Measurements from ENCODE around the gene MCCC2. TPM values are rescaled to one million over a fixed set of nuclear protein-coding genes. Genes with fewer than 3 reads are reported as not detected.
"Not testable (repeated sequence)": the region's sequence is repeated elsewhere in the genome, so short reads cannot be mapped to it uniquely, and the experiment has no call there.

Gene MCCC2
- total RNA-seq, 2 donors from 2014 or later: 42.4 to 48.4 TPM

DNA sequence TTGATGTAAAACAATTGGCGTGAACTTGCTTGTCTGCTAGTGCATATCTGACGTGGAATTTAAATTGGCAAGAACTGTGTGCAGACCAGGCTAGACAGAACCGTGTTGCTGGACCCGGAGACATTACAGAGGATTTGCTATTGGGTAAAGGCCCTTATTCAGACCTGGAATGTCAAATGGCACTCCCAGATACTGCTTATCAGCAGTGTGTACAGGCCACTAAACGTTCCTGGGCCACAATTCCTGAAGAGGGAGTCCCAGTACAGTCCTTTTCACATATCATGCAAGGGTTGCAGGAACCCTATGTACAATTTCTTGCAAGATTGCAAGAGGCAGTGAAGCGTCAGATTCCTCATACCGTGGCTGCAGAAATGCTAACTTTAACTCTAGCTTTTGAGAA lies 13.5 kb upstream of the MCCC2 start:
- WGBS, 2 experiments (ENCODE audit: insufficient coverage in 1 of 2, insufficient read length in 1 of 2): 79 to 88% methylated on average over 7 of the region's 7 CpGs
- no peaks in the 10 kb centered on the region for H3K4me1 Mint-ChIP-seq
- no peak for DNase-seq
- TF ChIP-seq, protein P1, sequence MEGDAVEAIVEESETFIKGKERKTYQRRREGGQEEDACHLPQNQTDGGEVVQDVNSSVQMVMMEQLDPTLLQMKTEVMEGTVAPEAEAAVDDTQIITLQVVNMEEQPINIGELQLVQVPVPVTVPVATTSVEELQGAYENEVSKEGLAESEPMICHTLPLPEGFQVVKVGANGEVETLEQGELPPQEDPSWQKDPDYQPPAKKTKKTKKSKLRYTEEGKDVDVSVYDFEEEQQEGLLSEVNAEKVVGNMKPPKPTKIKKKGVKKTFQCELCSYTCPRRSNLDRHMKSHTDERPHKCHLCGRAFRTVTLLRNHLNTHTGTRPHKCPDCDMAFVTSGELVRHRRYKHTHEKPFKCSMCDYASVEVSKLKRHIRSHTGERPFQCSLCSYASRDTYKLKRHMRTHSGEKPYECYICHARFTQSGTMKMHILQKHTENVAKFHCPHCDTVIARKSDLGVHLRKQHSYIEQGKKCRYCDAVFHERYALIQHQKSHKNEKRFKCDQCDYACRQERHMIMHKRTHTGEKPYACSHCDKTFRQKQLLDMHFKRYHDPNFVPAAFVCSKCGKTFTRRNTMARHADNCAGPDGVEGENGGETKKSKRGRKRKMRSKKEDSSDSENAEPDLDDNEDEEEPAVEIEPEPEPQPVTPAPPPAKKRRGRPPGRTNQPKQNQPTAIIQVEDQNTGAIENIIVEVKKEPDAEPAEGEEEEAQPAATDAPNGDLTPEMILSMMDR (conservative IDR thresholded peaks at IDR 0.05): no peak
- H3K27ac ChIP-seq (ENCODE audit: low read depth, low read length): no peak overlapping the region
- no peak overlapping the region for H3K9ac ChIP-seq (ENCODE audit: extremely low read depth, low read length, poor library complexity, severe bottlenecking)
- H3K9me3 Mint-ChIP-seq: peaks cover 28% of the 10 kb centered on the region
- no peak overlapping the region for H3K27ac Mint-ChIP-seq
- H3K27me3 Mint-ChIP-seq (ENCODE audit: insufficient read depth): no peaks in the 10 kb centered on the region
- H3K4me1 ChIP-seq (ENCODE audit: control insufficient read depth, insufficient read depth, low read length): no peaks in the 10 kb centered on the region
- no peak overlapping the region for H3K4me3 ChIP-seq (ENCODE audit: low read length)
- peaks cover 5% of the 10 kb centered on the region for H3K36me3 ChIP-seq (ENCODE audit: control insufficient read depth, insufficient read depth, low read length)
- peaks cover 16% of the 10 kb centered on the region for H3K9me3 ChIP-seq (ENCODE audit: control insufficient read depth, low read length)
- H3K36me3 Mint-ChIP-seq (ENCODE audit: low read depth): peaks cover 25% of the 10 kb centered on the region
- H3K4me3 Mint-ChIP-seq: no peak overlapping the region
- no peaks in the 10 kb centered on the region for H3K27me3 ChIP-seq (ENCODE audit: control insufficient read depth, insufficient read depth, low read length, poor library complexity, severe bottlenecking)

DNA sequence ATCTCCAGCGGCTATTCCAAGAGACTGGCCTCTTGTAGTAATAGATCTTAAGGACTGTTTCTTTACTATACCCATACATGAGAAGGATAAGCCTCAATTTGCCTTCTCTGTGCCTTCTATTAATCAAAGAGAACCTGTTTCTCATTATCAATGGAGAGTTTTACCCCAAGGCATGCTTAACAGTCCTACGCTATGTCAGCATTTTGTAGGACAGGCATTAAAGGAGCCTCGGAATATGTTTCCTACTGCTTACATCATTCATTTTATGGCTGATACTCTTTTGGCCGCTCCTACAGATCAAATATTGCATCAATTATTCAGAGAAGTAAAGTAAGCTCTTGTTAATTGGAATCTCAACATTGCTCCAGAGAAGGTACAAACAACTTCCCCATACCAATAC lies 11.6 kb upstream of the MCCC2 start:
- 94 to 100% methylated on average over 2 to 4 of the region's 4 CpGs for WGBS, 2 experiments (ENCODE audit: insufficient coverage in 1 of 2, insufficient read length in 1 of 2)

DNA sequence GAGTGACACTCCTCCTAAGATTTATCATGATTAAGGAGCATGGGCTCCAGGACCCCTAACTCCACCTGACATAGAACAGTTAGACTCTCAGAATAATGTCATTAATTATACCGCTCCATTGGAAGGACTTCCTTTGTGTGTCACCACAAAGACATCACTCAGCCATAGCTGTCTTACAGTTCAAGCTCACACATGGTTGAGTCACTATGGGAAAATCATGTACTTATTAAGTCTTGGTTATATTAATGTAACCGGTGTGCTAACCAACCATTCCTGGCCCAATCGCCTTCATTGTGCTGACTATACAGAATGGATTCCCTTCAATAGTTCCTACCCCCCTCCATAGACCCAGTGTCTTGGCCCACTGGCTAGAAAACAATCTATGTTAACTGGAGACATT lies 10.9 kb upstream of the MCCC2 start:
- H3K4me3 Mint-ChIP-seq: no peak overlapping the region
- H3K9me3 ChIP-seq (ENCODE audit: control insufficient read depth, low read length): peaks cover 16% of the 10 kb centered on the region
- no peaks in the 10 kb centered on the region for H3K4me1 Mint-ChIP-seq

More for the DNA sequence above, 11.6 kb upstream of the MCCC2 start:
- not testable (repeated sequence) for H3K27ac ChIP-seq (ENCODE audit: low read depth, low read length); DNase-seq; H3K27me3 ChIP-seq (ENCODE audit: control insufficient read depth, insufficient read depth, low read length, poor library complexity, severe bottlenecking); H3K36me3 ChIP-seq (ENCODE audit: control insufficient read depth, insufficient read depth, low read length); H3K9ac ChIP-seq (ENCODE audit: extremely low read depth, low read length, poor library complexity, severe bottlenecking); H3K4me1 Mint-ChIP-seq; H3K27me3 Mint-ChIP-seq (ENCODE audit: insufficient read depth); H3K4me1 ChIP-seq (ENCODE audit: control insufficient read depth, insufficient read depth, low read length); H3K4me3 ChIP-seq (ENCODE audit: low read length); H3K4me3 Mint-ChIP-seq; H3K27ac Mint-ChIP-seq
- Mint-ChIP-seq H3K36me3 (ENCODE audit: low read depth) (peaks cover 23% of the 10 kb centered on the region), H3K9me3 (peaks cover 31% of the 10 kb centered on the region)
- peaks cover 16% of the 10 kb centered on the region for H3K9me3 ChIP-seq (ENCODE audit: control insufficient read depth, low read length)

DNA sequence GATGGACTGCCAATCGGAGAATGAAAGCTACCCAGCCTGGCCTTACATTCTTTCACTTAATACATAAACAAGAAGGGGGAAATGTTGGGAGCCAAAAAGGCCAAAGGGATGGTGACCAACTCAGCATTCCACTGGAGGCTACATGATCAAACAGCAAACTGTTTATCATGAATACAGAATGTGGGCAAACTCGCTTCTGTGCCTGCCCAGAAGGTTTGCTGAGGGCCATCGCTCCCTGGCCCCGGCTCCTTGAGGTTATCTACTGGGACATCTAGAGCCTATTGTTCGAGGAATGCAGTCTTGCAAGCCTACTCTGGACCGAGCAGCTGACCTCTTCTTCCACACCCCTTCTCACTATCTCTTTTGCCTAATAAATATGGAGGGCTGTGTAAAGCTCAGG lies 9.3 kb upstream of the MCCC2 start:
- not testable (repeated sequence) for H3K9ac ChIP-seq (ENCODE audit: extremely low read depth, low read length, poor library complexity, severe bottlenecking); H3K4me1 ChIP-seq (ENCODE audit: control insufficient read depth, insufficient read depth, low read length); H3K4me3 ChIP-seq (ENCODE audit: low read length); H3K27ac ChIP-seq (ENCODE audit: low read depth, low read length); H3K36me3 ChIP-seq (ENCODE audit: control insufficient read depth, insufficient read depth, low read length); DNase-seq; H3K4me3 Mint-ChIP-seq; H3K27ac Mint-ChIP-seq; H3K4me1 Mint-ChIP-seq; H3K27me3 ChIP-seq (ENCODE audit: control insufficient read depth, insufficient read depth, low read length, poor library complexity, severe bottlenecking); H3K27me3 Mint-ChIP-seq (ENCODE audit: insufficient read depth)
- peaks cover 11% of the 10 kb centered on the region for H3K9me3 ChIP-seq (ENCODE audit: control insufficient read depth, low read length)
- 94 to 95% methylated on average over 2 to 6 of the region's 6 CpGs for WGBS, 2 experiments (ENCODE audit: insufficient coverage in 1 of 2, insufficient read length in 1 of 2)
- H3K36me3 Mint-ChIP-seq (ENCODE audit: low read depth): peaks cover 16% of the 10 kb centered on the region
- H3K9me3 Mint-ChIP-seq: peaks cover 21% of the 10 kb centered on the region

More for the DNA sequence above, 10.9 kb upstream of the MCCC2 start:
- H3K27me3 Mint-ChIP-seq (ENCODE audit: insufficient read depth): no peaks in the 10 kb centered on the region
- Histone ChIP-seq H3K4me3 (ENCODE audit: low read length) (no peak overlapping the region), H3K36me3 (ENCODE audit: control insufficient read depth, insufficient read depth, low read length) (no peaks in the 10 kb centered on the region), H3K27ac (ENCODE audit: low read depth, low read length) (no peak overlapping the region), H3K9ac (ENCODE audit: extremely low read depth, low read length, poor library complexity, severe bottlenecking) (no peak overlapping the region), H3K4me1 (ENCODE audit: control insufficient read depth, insufficient read depth, low read length) (no peaks in the 10 kb centered on the region), H3K27me3 (ENCODE audit: control insufficient read depth, insufficient read depth, low read length, poor library complexity, severe bottlenecking) (no peaks in the 10 kb centered on the region)
- TF ChIP-seq, protein P1 (conservative IDR thresholded peaks at IDR 0.05): no peak
- 97% methylated on average over 3 of the region's 3 CpGs; no CpG with 5 or more reads in 1 of the 2 experiments for WGBS, 2 experiments (ENCODE audit: insufficient coverage in 1 of 2, insufficient read length in 1 of 2)
- H3K9me3 Mint-ChIP-seq: peaks cover 31% of the 10 kb centered on the region
- H3K36me3 Mint-ChIP-seq (ENCODE audit: low read depth): peaks cover 23% of the 10 kb centered on the region
- DNase-seq: no peak
- H3K27ac Mint-ChIP-seq: no peak overlapping the region

Measured in endodermal cell (in vitro differentiated cells).